ENCODE measurements around the gene TEX30.

The TEX30 gene

DNA sequence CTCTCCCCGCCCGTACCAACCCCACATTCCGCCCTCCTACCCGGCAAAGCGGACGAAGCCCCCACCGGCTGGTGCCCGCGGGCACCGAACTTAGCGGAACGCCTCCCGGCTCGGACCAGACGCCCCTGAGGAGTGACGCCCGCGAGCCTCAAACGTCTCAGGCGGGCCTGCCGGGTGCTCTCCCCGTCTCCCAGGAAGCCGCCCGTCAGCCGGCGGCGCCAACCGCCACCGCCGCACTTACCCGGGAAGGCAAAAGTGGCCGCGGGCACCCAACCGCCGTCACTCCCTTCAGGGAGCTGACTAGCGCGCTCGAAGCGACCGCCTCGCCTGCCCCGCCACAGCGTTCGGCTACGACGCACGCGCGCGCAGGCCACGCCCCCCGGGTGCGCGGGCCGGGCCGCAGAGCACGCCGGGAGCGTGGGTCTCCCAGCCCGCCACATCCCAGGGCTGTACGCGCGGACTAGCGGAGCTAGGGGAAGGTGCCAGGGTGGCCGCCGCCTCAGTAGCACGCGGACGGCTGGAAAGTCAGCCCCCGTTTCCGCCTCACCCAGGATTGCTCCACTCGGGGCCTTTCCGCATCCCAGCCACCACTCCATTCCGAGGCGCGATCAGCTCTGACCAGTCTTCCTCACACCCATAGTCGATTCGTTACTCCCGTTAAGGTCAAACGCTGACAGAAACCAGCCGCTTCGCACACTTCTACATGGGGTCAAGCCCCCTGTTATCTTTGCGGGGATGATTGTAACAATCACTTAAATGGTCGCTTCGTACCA, at the start of gene TEX30:
TSS of gene TEX30 (minus strand) at position 346 of the 773 bp plus-strand sequence. CDS start 3,760 bp downstream, outside the sequence.
- H3K9me2 ChIP-seq (replicated peaks; ENCODE audit: insufficient read depth, low read length) = no peaks in the 10 kb centered on the region
- no peaks in the 10 kb centered on the region for H3K27me3 ChIP-seq (replicated peaks; ENCODE audit: insufficient read depth, low read length)
- H3K36me3 ChIP-seq (replicated peaks; ENCODE audit: insufficient read depth, low read length) = no peaks in the 10 kb centered on the region
- TF ChIP-seq EZH2phosphoT487 (IDR thresholded peaks at IDR 0.05; ENCODE audit: low read length) = no peak
- no peak for TF ChIP-seq EZH2 (optimal IDR thresholded peaks at IDR 0.05; ENCODE audit: low read depth, low read length)
- TF ChIP-seq, protein P1, sequence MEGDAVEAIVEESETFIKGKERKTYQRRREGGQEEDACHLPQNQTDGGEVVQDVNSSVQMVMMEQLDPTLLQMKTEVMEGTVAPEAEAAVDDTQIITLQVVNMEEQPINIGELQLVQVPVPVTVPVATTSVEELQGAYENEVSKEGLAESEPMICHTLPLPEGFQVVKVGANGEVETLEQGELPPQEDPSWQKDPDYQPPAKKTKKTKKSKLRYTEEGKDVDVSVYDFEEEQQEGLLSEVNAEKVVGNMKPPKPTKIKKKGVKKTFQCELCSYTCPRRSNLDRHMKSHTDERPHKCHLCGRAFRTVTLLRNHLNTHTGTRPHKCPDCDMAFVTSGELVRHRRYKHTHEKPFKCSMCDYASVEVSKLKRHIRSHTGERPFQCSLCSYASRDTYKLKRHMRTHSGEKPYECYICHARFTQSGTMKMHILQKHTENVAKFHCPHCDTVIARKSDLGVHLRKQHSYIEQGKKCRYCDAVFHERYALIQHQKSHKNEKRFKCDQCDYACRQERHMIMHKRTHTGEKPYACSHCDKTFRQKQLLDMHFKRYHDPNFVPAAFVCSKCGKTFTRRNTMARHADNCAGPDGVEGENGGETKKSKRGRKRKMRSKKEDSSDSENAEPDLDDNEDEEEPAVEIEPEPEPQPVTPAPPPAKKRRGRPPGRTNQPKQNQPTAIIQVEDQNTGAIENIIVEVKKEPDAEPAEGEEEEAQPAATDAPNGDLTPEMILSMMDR (IDR thresholded peaks at IDR 0.05; ENCODE audit: low read length) = no peak
- H3K9me3 ChIP-seq (replicated peaks; ENCODE audit: insufficient read depth, low read length) = no peaks in the 10 kb centered on the region
- peaks cover 15% of the 10 kb centered on the region for H3K4me1 ChIP-seq (ENCODE audit: low read length)
- H3K27ac ChIP-seq (ENCODE audit: low read length) = peak within 1 kb of the TSS; percentile 71; the same call in 1 of the 2 replicates
- peak; percentile 92 for DNase-seq
- H3K9ac ChIP-seq (ENCODE audit: low read length) = peak within 1 kb of the TSS; percentile 90
- H2AFZ ChIP-seq (ENCODE audit: low read length) = peak within 1 kb of the TSS; percentile 92
- 0 out of 2 replicates have a peak, but pooled peaks cover 3% of the 10 kb centered on the region for H3F3A ChIP-seq (ENCODE audit: insufficient read depth, low read length)
- no peaks in the 10 kb centered on the region for H4K20me1 ChIP-seq (ENCODE audit: insufficient read depth, low read length)
- peaks cover 32% of the 10 kb centered on the region for H3K79me2 ChIP-seq (ENCODE audit: low read length)
- peak within 1 kb of the TSS; percentile 95 for H3K4me3 ChIP-seq (ENCODE audit: low read length)
- H3K4me2 ChIP-seq (ENCODE audit: low read depth, low read length) = peak within 1 kb of the TSS; percentile 84

DNA sequence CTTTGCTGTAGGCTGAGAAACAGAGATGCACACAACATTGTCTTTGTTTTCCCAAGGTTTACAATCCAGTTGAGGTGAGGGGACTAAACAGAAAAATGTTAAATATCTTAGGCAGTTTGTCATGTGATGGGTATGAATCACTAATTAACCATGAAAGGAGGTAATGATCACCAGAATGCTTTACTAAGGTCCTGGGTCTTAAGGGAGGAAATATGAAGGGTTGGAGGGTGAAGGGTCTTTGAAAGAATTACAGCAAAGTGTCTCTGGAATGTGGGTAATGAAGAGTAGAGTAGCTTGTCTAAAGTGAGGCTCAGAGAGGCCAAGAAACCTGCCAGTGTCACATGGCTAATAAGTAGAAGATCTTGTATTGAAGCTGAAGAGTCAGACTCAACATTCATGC, 44.3 kb upstream of the TEX30 start:
- H3K27me3 ChIP-seq (replicated peaks; ENCODE audit: insufficient read depth, low read length) = no peaks in the 10 kb centered on the region
- TF ChIP-seq EZH2 (optimal IDR thresholded peaks at IDR 0.05; ENCODE audit: low read depth, low read length) (no peak), EZH2phosphoT487 (IDR thresholded peaks at IDR 0.05; ENCODE audit: low read length) (no peak)
- TF ChIP-seq, protein P1 (IDR thresholded peaks at IDR 0.05; ENCODE audit: low read length) = no peak
- no peak overlapping the region for H2AFZ ChIP-seq (ENCODE audit: low read length)
- no peak for DNase-seq
- no peaks in the 10 kb centered on the region for H3K9me3 ChIP-seq (replicated peaks; ENCODE audit: insufficient read depth, low read length)
- H3K27ac ChIP-seq (ENCODE audit: low read length) = no peak overlapping the region
- no peaks in the 10 kb centered on the region for H3K36me3 ChIP-seq (replicated peaks; ENCODE audit: insufficient read depth, low read length)
- H3K4me1 ChIP-seq (ENCODE audit: low read length) = peaks cover 9% of the 10 kb centered on the region
- peaks cover 5% of the 10 kb centered on the region; the same call in 1 of the 2 replicates for H3F3A ChIP-seq (ENCODE audit: insufficient read depth, low read length)
- no peak overlapping the region for H3K4me2 ChIP-seq (ENCODE audit: low read depth, low read length)
- no peaks in the 10 kb centered on the region for H4K20me1 ChIP-seq (ENCODE audit: insufficient read depth, low read length)
- H3K79me2 ChIP-seq (ENCODE audit: low read length) = peaks cover 13% of the 10 kb centered on the region
- H3K9ac ChIP-seq (ENCODE audit: low read length) = no peak overlapping the region
- no peaks in the 10 kb centered on the region for H3K9me2 ChIP-seq (replicated peaks; ENCODE audit: insufficient read depth, low read length)
- H3K4me3 ChIP-seq (ENCODE audit: low read length) = no peak overlapping the region

DNA sequence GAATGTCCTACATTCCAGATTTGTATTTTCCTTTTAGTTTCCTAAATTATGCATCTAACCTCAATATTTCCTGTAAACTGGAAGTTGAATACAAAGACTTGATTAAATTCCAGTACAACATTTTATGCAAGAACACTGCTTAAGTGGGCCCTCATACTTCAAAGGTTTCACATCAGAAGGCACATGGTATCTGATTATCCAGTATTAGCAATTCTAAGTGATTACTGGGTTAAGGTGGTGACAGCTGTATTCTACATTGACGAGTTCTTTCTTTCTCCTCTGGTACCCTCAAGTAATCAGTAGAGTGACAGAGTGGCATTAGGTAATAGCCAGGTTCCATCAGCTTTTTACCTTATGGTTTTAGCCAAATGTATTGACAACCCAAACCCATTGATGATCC, 43.7 kb upstream of the TEX30 start:
- no peak for TF ChIP-seq EZH2 (optimal IDR thresholded peaks at IDR 0.05; ENCODE audit: low read depth, low read length)
- no peak for TF ChIP-seq EZH2phosphoT487 (IDR thresholded peaks at IDR 0.05; ENCODE audit: low read length)
- TF ChIP-seq, protein P1 (IDR thresholded peaks at IDR 0.05; ENCODE audit: low read length) = no peak
- H3K9me2 ChIP-seq (replicated peaks; ENCODE audit: insufficient read depth, low read length) = no peaks in the 10 kb centered on the region

More for the DNA sequence above, 43.7 kb upstream of the TEX30 start:
- no peak for DNase-seq
- Histone ChIP-seq H3K9me3 (replicated peaks; ENCODE audit: insufficient read depth, low read length) (no peaks in the 10 kb centered on the region), H3K4me2 (ENCODE audit: low read depth, low read length) (no peak overlapping the region), H3K79me2 (ENCODE audit: low read length) (peaks cover 20% of the 10 kb centered on the region), H3K36me3 (replicated peaks; ENCODE audit: insufficient read depth, low read length) (no peaks in the 10 kb centered on the region), H3F3A (ENCODE audit: insufficient read depth, low read length) (peaks cover 5% of the 10 kb centered on the region; the same call in 1 of the 2 replicates), H3K27ac (ENCODE audit: low read length) (no peak overlapping the region), H3K27me3 (replicated peaks; ENCODE audit: insufficient read depth, low read length) (no peaks in the 10 kb centered on the region), H2AFZ (ENCODE audit: low read length) (no peak overlapping the region), H3K4me1 (ENCODE audit: low read length) (peaks cover 16% of the 10 kb centered on the region), H3K4me3 (ENCODE audit: low read length) (no peak overlapping the region), H4K20me1 (ENCODE audit: insufficient read depth, low read length) (no peaks in the 10 kb centered on the region), H3K9ac (ENCODE audit: low read length) (no peak overlapping the region)

Data from MM.1S (cell line).